Panc1 (cell line): ENCODE measurements around the gene PHF21A. TPM values are rescaled to one million over a fixed set of nuclear protein-coding genes. Genes with fewer than 3 reads are reported as not detected.

ENCODE experiments used
- ATAC-seq: fragments of 200-7000 bp; cut with Tn5 transposase; 2 replicates; pipeline ENCODE4 v1.9.1; 2020; ENCODE audit warnings: mild to moderate bottlenecking, moderate library complexity
- BruUV-seq: library from RNA; stranded (reverse); fragments of 400-500 nt; replicated peaks from 2 replicates; lab custom pipeline; 2021; lab: Mats Ljungman, UMichigan
- CTCF ChIA-PET: fragments of 300-600 bp; sonication (Branson Sonifier 250); formaldehyde crosslinking; loops from one replicate; lab custom pipeline; 2022; ENCODE audit warnings: antibody characterized with exemption; lab: Charles Lee
- POLR2A ChIA-PET: fragments of 300-600 bp; sonication (Branson Sonifier 250); formaldehyde crosslinking; loops from one replicate; lab custom pipeline; 2022; ENCODE audit warnings: antibody characterized with exemption; lab: Charles Lee
- DNase-seq: peaks from one replicate; pipeline ENCODE4 v3.0.0-alpha.2; 2010; ENCODE audit warnings: low read depth, low spot score
- H3K27ac ChIP-seq: 2 replicates; pipeline ENCODE4 v1.5.1; 2011; ENCODE audit warnings: mild to moderate bottlenecking, low read length, inconsistent platforms
- H3K27me3 ChIP-seq: fragments of 200-500 bp; sonication (Bioruptor generic); 2 replicates; pipeline ENCODE4 v1.6.0; 2014; ENCODE audit warnings: low read length, inconsistent platforms; ENCODE audit not compliant: control insufficient read depth, insufficient read depth
- H3K36me3 ChIP-seq: fragments of 200-500 bp; sonication (Bioruptor generic); 2 replicates; pipeline ENCODE4 v1.5.1; 2014; ENCODE audit warnings: inconsistent platforms, mild to moderate bottlenecking, low read length, moderate library complexity; ENCODE audit not compliant: control insufficient read depth, insufficient read depth
- H3K4me1 ChIP-seq: 2 replicates; pipeline ENCODE4 v1.5.1; 2011; ENCODE audit warnings: inconsistent platforms, mild to moderate bottlenecking, low read length, moderate library complexity; ENCODE audit not compliant: control insufficient read depth, insufficient read depth
- H3K4me3 ChIP-seq, 2 experiments: 2 replicates each; pipeline ENCODE4 v1.5.1; 2011 to 2012; ENCODE audit warnings: low read depth in 2 of 2, low read length in 2 of 2, mild to moderate bottlenecking in 2 of 2, inconsistent platforms in 1 of 2, moderate library complexity in 1 of 2
- H3K9me3 ChIP-seq: fragments of 200-500 bp; sonication (Bioruptor generic); 2 replicates; pipeline ENCODE4 v1.5.1; 2014; ENCODE audit warnings: low read depth, mild to moderate bottlenecking, inconsistent platforms, low read length, moderate library complexity; ENCODE audit not compliant: control insufficient read depth, insufficient read depth
- CTCF ChIP-seq: fragments of 450-650 bp; IDR thresholded peaks from 2 replicates; pipeline ENCODE4 v1.5.1; 2017; ENCODE audit warnings: mild to moderate bottlenecking
- POLR2AphosphoS5 ChIP-seq: IDR thresholded peaks from 2 replicates; pipeline ENCODE4 v1.6.1; 2012; ENCODE audit warnings: mild to moderate bottlenecking, low read depth, low read length, moderate library complexity
- REST ChIP-seq, 2 experiments: IDR thresholded peaks; 2 replicates each; pipeline ENCODE4 v1.6.1; 2011 to 2012; ENCODE audit warnings: low read depth in 2 of 2, control low read depth in 1 of 2, low read length in 1 of 2, mild to moderate bottlenecking in 1 of 2, moderate library complexity in 1 of 2; ENCODE audit not compliant: insufficient read depth in 1 of 2
- SIN3A ChIP-seq: IDR thresholded peaks from 2 replicates; pipeline ENCODE4 v1.6.1; 2012; ENCODE audit warnings: low read depth, mild to moderate bottlenecking, low read length, moderate library complexity, borderline replicate concordance; ENCODE audit not compliant: insufficient read depth
- TCF7L2 ChIP-seq: IDR thresholded peaks from 2 replicates; pipeline ENCODE4 v1.6.1; 2011; ENCODE audit warnings: mild to moderate bottlenecking, low read depth, low read length, inconsistent platforms
- in situ Hi-C: cut with HindIII; loops from 2 replicates; pipeline ENCODE4 v1.10.0; 2016; ENCODE audit warnings: low sequenced_read_pairs, low pct_unique_long_range_greater_than_20kb
- intact Hi-C: fragments of 100-400 bp; cut with micrococcal nuclease; formaldehyde crosslinking; loops from one replicate; pipeline ENCODE4 v1.10.0; 2022; ENCODE audit not compliant: unreplicated experiment
- total RNA-seq: library from RNA; stranded (reverse); gene quantifications from one replicate; pipeline ENCODE4 v1.2.1, GENCODE V29; 2021; ENCODE audit not compliant: unreplicated experiment

The PHF21A gene
- total RNA-seq, 1 experiment from 2014 or later = 45.7 TPM

- TF ChIP-seq CTCF = no peak
- TF ChIP-seq SIN3A = no peak
- no peak for TF ChIP-seq REST (IDR thresholded peaks at IDR 0.05; ENCODE audit: insufficient read depth in 1 of 2, low read depth in 2 of 2, low read length in 1 of 2)
- no peak for TF ChIP-seq TCF7L2
- no peak for DNase-seq
- ATAC-seq = no peak
- CTCF ChIA-PET = no interaction called here
- H3K4me1 ChIP-seq = no peaks in the 10 kb centered on the region
- peaks cover 11% of the 10 kb centered on the region for H3K36me3 ChIP-seq
- H3K9me3 ChIP-seq = no peaks in the 10 kb centered on the region
- H3K27me3 ChIP-seq = no peaks in the 10 kb centered on the region
- no peak overlapping the region for H3K27ac ChIP-seq
- POLR2A ChIA-PET = no interaction called here
- H3K4me3 ChIP-seq = no peak overlapping the region
- intact Hi-C loops = no loop called here
- in situ Hi-C loops = no loop called here
- no TSS peak for BruUV-seq
Observed at GRCh38 chr11:45932217-45932616, 189.0 kb downstream of the PHF21A start.

- ChIA-PET CTCF (no interaction called here), POLR2A (no interaction called here)
- DNase-seq = no peak
- H3K27me3 ChIP-seq = no peaks in the 10 kb centered on the region
- no TSS peak for BruUV-seq
- TF ChIP-seq SIN3A (no peak), POLR2AphosphoS5 (no peak), REST (IDR thresholded peaks at IDR 0.05; ENCODE audit: insufficient read depth in 1 of 2, low read depth in 2 of 2, low read length in 1 of 2) (no peak), TCF7L2 (no peak), CTCF (no peak)
- in situ Hi-C loops (no loop called here), intact Hi-C loops (no loop called here)
- ATAC-seq = no peak
- H3K36me3 ChIP-seq = peaks cover 11% of the 10 kb centered on the region
- no peak overlapping the region for H3K4me3 ChIP-seq
- H3K4me1 ChIP-seq = no peaks in the 10 kb centered on the region
- no peak overlapping the region for H3K27ac ChIP-seq
- H3K9me3 ChIP-seq = no peaks in the 10 kb centered on the region
Observed at GRCh38 chr11:45931739-45932138, 189.5 kb downstream of the PHF21A start.
